Erythroblast (primary cell): Measurements from ENCODE around the gene MS4A15.

Experiments used
- GATA1 ChIP-seq: IDR thresholded peaks from 2 replicates; pipeline ENCODE4 v1.6.1; 2011; ENCODE audit warnings: low read depth, mild to moderate bottlenecking, control low read depth, low read length, moderate library complexity
- POLR2A ChIP-seq: IDR thresholded peaks from 2 replicates; pipeline ENCODE4 v1.6.1; 2011; ENCODE audit warnings: mild to moderate bottlenecking, low read length

- TF ChIP-seq POLR2A (no peak), GATA1 (no peak)
These were observed 15.3 kb downstream of the MS4A15 start for GRCh38 chr11:60771879-60772525.
